ENCODE measurements around the gene ARHGEF39. TPM values are rescaled to one million over a fixed set of nuclear protein-coding genes. Genes with fewer than 3 reads are reported as not detected.
"Not testable (repeated sequence)": the region's sequence is repeated elsewhere in the genome, so short reads cannot be mapped to it uniquely, and the experiment has no call there.

Gene ARHGEF39
- total RNA-seq, 2 experiments from 2014 or later = 14.5 to 21.1 TPM

- not testable (repeated sequence) for H3K27ac Mint-ChIP-seq; H3K27me3 Mint-ChIP-seq; ATAC-seq; DNase-seq; H3K4me3 Mint-ChIP-seq; H3K9me3 Mint-ChIP-seq (ENCODE audit: low read depth)
- peaks cover 52% of the 10 kb centered on the region for H3K4me1 Mint-ChIP-seq
- CTCF ChIA-PET = interaction anchor here (1.1 to 1.2 kb wide), 2 partner anchors 10 to 26 kb away, joined by 3 to 6 read pairs; no protein-coding TSS in a partner anchor
- H3K36me3 Mint-ChIP-seq = peaks cover 21% of the 10 kb centered on the region
These were observed 27.5 kb downstream of the ARHGEF39 start for GRCh38 chr9:35637427-35637955.

- not testable (repeated sequence) for H3K27ac Mint-ChIP-seq; ATAC-seq; H3K4me3 Mint-ChIP-seq; H3K27me3 Mint-ChIP-seq; DNase-seq; H3K9me3 Mint-ChIP-seq (ENCODE audit: low read depth)
- peaks cover 21% of the 10 kb centered on the region for H3K36me3 Mint-ChIP-seq
- peaks cover 52% of the 10 kb centered on the region for H3K4me1 Mint-ChIP-seq
- CTCF ChIA-PET = interaction anchor here (2.0 to 2.2 kb wide), 2 partner anchors 10 to 25 kb away, joined by 9 to 14 read pairs; no protein-coding TSS in a partner anchor
These were observed 28.1 kb downstream of the ARHGEF39 start for GRCh38 chr9:35636877-35637246.

- peaks cover 17% of the 10 kb centered on the region for H3K36me3 Mint-ChIP-seq
- peaks cover 48% of the 10 kb centered on the region for H3K4me1 Mint-ChIP-seq
- no peaks in the 10 kb centered on the region for H3K9me3 Mint-ChIP-seq (ENCODE audit: low read depth)
- H3K27me3 Mint-ChIP-seq = no peaks in the 10 kb centered on the region
- ATAC-seq (no peak), DNase-seq (no peak)
- no peak overlapping the region for H3K27ac Mint-ChIP-seq
- CTCF ChIA-PET = interaction anchor here (1.0 to 2.2 kb wide), 4 partner anchors 10 to 120 kb away, joined by 3 to 14 read pairs (median 6); partner anchors contain the start of gene TESK1
- no peak overlapping the region for H3K4me3 Mint-ChIP-seq
These were observed 28.7 kb downstream of the ARHGEF39 start for GRCh38 chr9:35636135-35636876.

GRCh38 chr9:35635730-35636129 lies 29.3 kb downstream of the ARHGEF39 start:
- peaks cover 45% of the 10 kb centered on the region for H3K4me1 Mint-ChIP-seq
- no peak overlapping the region for H3K27ac Mint-ChIP-seq
- no peaks in the 10 kb centered on the region for H3K9me3 Mint-ChIP-seq (ENCODE audit: low read depth)
- H3K27me3 Mint-ChIP-seq = no peaks in the 10 kb centered on the region
- ATAC-seq (no peak), DNase-seq (no peak)
- CTCF ChIA-PET = interaction anchor here (0.9 to 2.2 kb wide), 5 partner anchors 10 to 121 kb away, joined by 3 to 14 read pairs (median 4); partner anchors contain the start of gene TESK1
- peaks cover 12% of the 10 kb centered on the region for H3K36me3 Mint-ChIP-seq
- H3K4me3 Mint-ChIP-seq = no peak overlapping the region

GRCh38 chr9:35629597-35629996 lies 35.4 kb downstream of the ARHGEF39 start:
- ATAC-seq (no peak), DNase-seq (no peak)
- H3K36me3 Mint-ChIP-seq = no peaks in the 10 kb centered on the region
- H3K27me3 Mint-ChIP-seq = no peaks in the 10 kb centered on the region
- no peaks in the 10 kb centered on the region for H3K9me3 Mint-ChIP-seq (ENCODE audit: low read depth)
- H3K4me1 Mint-ChIP-seq = peaks cover 6% of the 10 kb centered on the region
- no peak overlapping the region for H3K27ac Mint-ChIP-seq
- CTCF ChIA-PET = interaction anchor here (1.3 to 4.8 kb wide), 6 partner anchors 10 to 252 kb away, joined by 3 to 31 read pairs (median 4); no protein-coding TSS in a partner anchor
- H3K4me3 Mint-ChIP-seq = no peak overlapping the region

GRCh38 chr9:35628389-35628991 lies 36.5 kb downstream of the ARHGEF39 start:
- no peaks in the 10 kb centered on the region for H3K27me3 Mint-ChIP-seq
- no peak for ATAC-seq
- no peaks in the 10 kb centered on the region for H3K9me3 Mint-ChIP-seq (ENCODE audit: low read depth)
- CTCF ChIA-PET = interaction anchor here (0.9 to 4.8 kb wide), 10 partner anchors 9 to 254 kb away, joined by 3 to 31 read pairs (median 4); no protein-coding TSS in a partner anchor
- no peak for DNase-seq
- peaks cover 6% of the 10 kb centered on the region for H3K4me1 Mint-ChIP-seq
- H3K4me3 Mint-ChIP-seq = no peak overlapping the region
- H3K36me3 Mint-ChIP-seq = no peaks in the 10 kb centered on the region
- no peak overlapping the region for H3K27ac Mint-ChIP-seq

GRCh38 chr9:35627575-35627974 lies 37.4 kb downstream of the ARHGEF39 start:
- DNase-seq (no peak), ATAC-seq (no peak)
- Mint-ChIP-seq H3K36me3 (no peaks in the 10 kb centered on the region), H3K4me3 (no peak overlapping the region), H3K27ac (no peak overlapping the region), H3K27me3 (no peaks in the 10 kb centered on the region), H3K9me3 (ENCODE audit: low read depth) (no peaks in the 10 kb centered on the region), H3K4me1 (peaks cover 6% of the 10 kb centered on the region)
- CTCF ChIA-PET = interaction anchor here (1.2 to 4.8 kb wide), 5 partner anchors 16 to 69 kb away, joined by 4 to 31 read pairs (median 6); no protein-coding TSS in a partner anchor

- Mint-ChIP-seq H3K4me3 (no peak overlapping the region), H3K4me1 (peaks cover 52% of the 10 kb centered on the region), H3K9me3 (ENCODE audit: low read depth) (no peaks in the 10 kb centered on the region), H3K36me3 (no peaks in the 10 kb centered on the region), H3K27me3 (no peaks in the 10 kb centered on the region), H3K27ac (peak overlapping the region; percentile 80)
- ATAC-seq (peak; percentile 52), DNase-seq (peak; percentile 54)
- CTCF ChIA-PET = interaction anchor here (0.6 to 15.0 kb wide), 17 partner anchors 8 to 195 kb away, joined by 3 to 196 read pairs (median 7); partner anchors contain the start of genes ARHGEF39, CCDC107, HINT2 and RMRP
These were observed 45.2 kb downstream of the ARHGEF39 start for GRCh38 chr9:35619800-35620158.

GRCh38 chr9:35618854-35619799 lies 45.9 kb downstream of the ARHGEF39 start:
- H3K4me3 Mint-ChIP-seq = peak overlapping the region; percentile 51
- no peaks in the 10 kb centered on the region for H3K9me3 Mint-ChIP-seq (ENCODE audit: low read depth)
- no peaks in the 10 kb centered on the region for H3K36me3 Mint-ChIP-seq
- H3K27ac Mint-ChIP-seq = peak overlapping the region; percentile 80
- DNase-seq = peak; percentile 93
- no peaks in the 10 kb centered on the region for H3K27me3 Mint-ChIP-seq
- CTCF ChIA-PET = interaction anchor here (0.6 to 15.0 kb wide), 17 partner anchors 7 to 195 kb away, joined by 3 to 196 read pairs (median 7); partner anchors contain the start of genes ARHGEF39, CCDC107, HINT2 and RMRP
- H3K4me1 Mint-ChIP-seq = peaks cover 52% of the 10 kb centered on the region
- ATAC-seq = peak; percentile 66

GRCh38 chr9:35618325-35618727 lies 46.7 kb downstream of the ARHGEF39 start, which contains the start of gene CD72:
Gene CD72, minus strand, starts transcription at chr9:35618413. Its CDS starts 110 bp downstream, at chr9:35618303.
- Mint-ChIP-seq H3K4me3 (peak within 1 kb of the TSS; percentile 78), H3K36me3 (no peaks in the 10 kb centered on the region), H3K27ac (peak within 1 kb of the TSS; percentile 80), H3K27me3 (no peaks in the 10 kb centered on the region), H3K9me3 (ENCODE audit: low read depth) (no peaks in the 10 kb centered on the region), H3K4me1 (peaks cover 52% of the 10 kb centered on the region)
- CTCF ChIA-PET = interaction anchor here (1.3 to 15.0 kb wide), 6 partner anchors 10 to 118 kb away, joined by 3 to 196 read pairs (median 44); partner anchors contain the start of genes ARHGEF39, CCDC107, RMRP and SIT1
- ATAC-seq (no peak), DNase-seq (no peak)

GRCh38 chr9:35617548-35617947 lies 47.4 kb downstream of the ARHGEF39 start:
- H3K4me1 Mint-ChIP-seq = peaks cover 52% of the 10 kb centered on the region
- CTCF ChIA-PET = interaction anchor here (0.7 to 15.0 kb wide), 16 partner anchors 9 to 132 kb away, joined by 3 to 196 read pairs (median 6); partner anchors contain the start of genes ARHGEF39, CCDC107, CREB3 and RGP1
- no peaks in the 10 kb centered on the region for H3K36me3 Mint-ChIP-seq

More at GRCh38 chr9:35617548-35617947, 47.4 kb downstream of the ARHGEF39 start:
- peak overlapping the region; percentile 78 for H3K4me3 Mint-ChIP-seq
- H3K27ac Mint-ChIP-seq = peak overlapping the region; percentile 80
- ATAC-seq (no peak), DNase-seq (no peak)
- no peaks in the 10 kb centered on the region for H3K9me3 Mint-ChIP-seq (ENCODE audit: low read depth)
- H3K27me3 Mint-ChIP-seq = no peaks in the 10 kb centered on the region

Data from activated CD8-positive, alpha-beta memory T cell treated with anti-CD3 and anti-CD28 coated beads, Interleukin-2, amount 10 ng/mL, durations not matched to agents 7 days and 5 days (primary cell).